NCI-H2227 (cell line): ENCODE measurements around the gene TOP2B.

Experiments used
- DNase-seq: peaks from one replicate; lab custom pipeline; 2025; ENCODE audit not compliant: unreplicated experiment; lab: John Stamatoyannopoulos, UW

The TOP2B gene

DNA sequence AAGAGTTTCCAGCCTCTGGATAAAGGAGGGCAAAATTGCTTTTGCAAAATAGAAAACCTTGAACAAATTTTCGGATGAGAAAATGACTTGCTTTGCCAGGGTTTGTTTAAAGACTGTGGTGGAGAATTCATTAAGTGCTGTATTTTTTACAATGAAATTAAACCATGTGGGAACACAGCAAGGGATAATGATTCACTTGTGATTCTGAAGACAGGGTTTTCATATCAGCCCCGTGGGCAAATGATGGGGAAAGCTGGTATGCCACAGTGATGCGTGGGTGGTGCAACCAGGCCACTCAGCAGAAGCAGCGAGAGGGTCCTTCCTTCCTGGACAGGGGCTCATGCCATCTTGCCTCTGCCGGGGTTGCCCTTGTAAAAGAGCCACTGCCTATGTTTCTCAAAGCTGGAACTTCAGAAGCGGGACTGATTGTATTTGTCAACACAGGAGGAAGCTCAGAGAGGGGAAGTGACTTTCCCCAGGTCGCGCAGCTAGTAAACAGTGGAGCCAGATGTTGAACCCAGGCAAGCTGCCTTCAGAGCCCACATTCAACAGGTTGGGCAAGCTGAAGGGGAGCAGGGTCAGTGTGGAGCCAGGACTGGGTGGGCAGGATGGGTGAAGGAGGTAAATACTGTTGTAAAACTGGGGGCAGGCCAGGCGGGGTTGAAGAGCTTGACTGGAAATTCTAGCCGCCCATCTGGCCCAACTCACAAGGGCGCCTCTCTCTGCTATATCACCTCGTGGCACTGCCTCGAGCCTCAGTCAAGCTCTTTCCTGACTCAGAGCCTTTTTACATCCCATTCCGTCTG lies 79.1 kb downstream of the TOP2B start:
- no peak for DNase-seq

GRCh38 chr3:25584011-25584789 lies 80.5 kb downstream of the TOP2B start:
- DNase-seq: no peak

DNA sequence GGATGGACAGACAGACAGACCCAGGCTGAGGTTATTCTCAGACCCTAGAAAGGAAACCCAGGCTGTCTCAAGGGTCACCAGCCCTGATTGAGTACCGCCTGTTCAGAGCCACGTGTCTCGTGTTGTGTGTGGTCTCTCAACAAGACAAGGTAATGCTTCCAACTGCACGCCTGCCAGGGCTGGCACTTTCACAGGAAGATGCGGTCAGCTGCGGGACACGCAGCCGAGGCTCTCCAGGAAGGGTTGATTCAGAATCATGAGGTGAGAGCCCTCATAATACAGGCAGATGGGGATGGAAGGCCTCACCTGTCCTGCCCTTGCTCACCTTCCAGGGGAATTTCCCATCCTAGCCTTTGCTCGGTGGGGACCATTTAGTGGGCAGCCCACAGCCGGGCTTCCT lies 81.4 kb downstream of the TOP2B start:
- no peak for DNase-seq

DNA sequence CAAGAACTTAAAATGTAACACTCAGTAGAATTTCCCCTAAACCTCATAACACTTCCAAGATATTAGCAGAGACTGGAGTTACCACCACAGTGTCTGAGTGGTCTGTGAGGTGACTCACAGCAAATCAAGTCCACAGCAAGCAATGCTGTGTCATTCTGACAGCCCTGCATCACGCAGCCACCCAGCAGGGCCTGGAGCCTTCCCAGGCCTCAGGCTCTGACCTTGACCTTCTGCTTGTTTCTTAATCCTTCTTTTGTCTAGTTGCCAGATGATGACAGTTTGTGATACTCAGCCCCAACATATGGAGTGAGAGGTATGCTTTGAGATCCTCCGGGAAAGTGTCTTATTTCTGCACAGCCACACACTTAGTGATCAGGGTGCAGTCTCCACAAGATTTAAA lies 82.5 kb downstream of the TOP2B start:
- no peak for DNase-seq

DNA sequence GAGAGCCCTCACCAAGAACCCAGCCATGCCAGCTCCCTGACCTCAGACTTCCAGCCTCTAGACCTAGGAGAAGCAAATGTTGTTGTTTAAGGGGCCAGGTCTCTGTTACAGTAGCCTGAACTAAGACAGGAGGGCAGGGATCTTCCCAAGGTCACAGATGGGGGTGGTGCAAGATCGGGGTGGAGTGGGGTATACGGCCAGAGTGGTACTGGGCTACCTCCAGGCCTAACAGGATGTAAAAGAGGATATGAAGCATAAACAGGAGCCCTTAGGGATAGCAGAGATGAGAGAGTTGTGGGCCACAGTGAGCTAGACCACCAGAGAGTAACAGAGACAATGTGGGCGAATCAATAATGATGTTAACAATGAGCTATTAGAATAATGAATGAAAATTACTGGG lies 82.9 kb downstream of the TOP2B start:
- DNase-seq: no peak

DNA sequence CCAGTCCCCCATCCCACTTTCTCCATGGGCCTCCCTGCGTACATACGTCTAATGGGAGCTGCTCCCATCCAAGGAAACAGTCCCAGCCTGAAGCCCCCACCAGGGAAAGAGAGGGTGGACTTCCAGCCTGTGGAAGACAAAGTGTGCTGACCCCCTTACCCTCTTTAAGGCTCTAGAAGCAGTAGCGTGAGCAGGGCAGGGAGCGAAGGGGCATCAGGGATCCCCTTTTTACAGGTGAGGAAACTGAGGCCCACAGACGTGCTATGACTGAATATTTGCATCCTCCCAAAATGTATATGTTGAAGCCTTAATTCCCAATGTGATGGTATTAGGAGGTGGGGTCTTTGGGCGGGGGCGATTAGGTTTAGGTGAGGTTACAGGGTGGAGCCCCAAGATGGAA lies 83.4 kb downstream of the TOP2B start:
- DNase-seq: no peak

DNA sequence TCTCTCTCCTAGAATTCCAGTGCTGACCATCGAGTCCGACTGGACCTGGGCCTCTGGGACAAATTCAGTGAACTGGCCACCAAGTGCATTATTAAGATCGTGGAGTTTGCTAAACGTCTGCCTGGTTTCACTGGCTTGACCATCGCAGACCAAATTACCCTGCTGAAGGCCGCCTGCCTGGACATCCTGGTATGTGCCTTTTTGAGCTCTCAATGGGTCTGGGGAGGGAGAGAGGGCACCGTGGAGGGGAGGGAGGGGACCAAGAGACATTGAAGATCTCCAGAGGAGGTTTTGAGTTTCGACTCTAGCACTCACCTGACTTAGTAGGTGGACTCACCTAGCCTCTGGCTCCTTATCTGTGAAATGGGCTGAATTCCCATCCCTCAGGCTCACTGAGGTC lies 84.2 kb downstream of the TOP2B start:
- no peak for DNase-seq

DNA sequence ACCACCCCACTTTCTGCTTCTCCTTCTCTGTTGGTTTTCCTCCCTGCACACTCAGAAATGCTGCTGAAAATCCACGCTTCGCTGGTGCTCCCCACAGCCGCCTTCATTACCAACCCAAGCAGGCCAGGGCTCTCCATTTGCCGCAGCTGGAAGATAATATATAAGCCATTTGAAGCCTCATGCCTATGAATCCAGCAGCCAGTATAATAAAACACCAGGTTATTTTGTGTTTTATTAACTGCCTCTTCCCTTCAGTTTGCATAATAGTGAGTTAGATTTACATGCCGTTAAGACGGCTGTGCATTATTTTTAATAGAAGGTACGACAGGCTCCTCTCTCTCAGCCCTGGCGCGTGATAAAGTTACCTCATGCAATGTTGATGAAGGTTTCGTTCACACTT lies 86.6 kb downstream of the TOP2B start:
- DNase-seq: no peak

DNA sequence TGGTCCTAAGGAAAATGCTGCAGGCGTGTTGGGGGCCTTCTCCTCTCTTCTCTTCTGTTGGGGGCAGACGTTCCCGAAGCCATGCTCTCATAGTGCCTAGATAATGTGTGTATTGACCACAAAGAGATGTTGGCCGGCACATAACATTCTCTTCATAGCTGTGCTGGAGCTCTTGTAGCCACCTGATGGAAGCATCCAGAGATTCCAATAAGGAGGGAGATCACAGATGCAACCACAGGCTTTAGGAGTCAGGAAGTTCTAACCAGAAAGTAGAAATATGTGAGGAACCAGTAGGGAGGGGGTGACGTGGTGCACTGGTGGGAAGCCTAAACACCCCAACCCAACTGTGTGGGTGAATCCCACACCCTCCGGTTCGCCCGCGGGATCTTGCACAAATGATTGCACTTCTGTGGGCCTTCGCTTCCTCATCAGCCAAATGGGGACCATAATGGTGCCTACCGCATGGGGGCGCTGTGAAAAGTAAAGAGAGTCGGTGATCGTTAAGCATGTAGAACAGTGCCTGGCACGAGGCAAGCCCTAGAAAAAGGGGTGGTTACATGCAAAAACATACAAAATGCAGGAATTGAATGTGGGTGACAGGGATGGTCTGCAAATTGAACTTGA lies 87.8 kb downstream of the TOP2B start:
- no peak for DNase-seq

- DNase-seq: no peak
Measured at GRCh38 chr3:25576146-25576545, 88.6 kb downstream of the TOP2B start.

DNA sequence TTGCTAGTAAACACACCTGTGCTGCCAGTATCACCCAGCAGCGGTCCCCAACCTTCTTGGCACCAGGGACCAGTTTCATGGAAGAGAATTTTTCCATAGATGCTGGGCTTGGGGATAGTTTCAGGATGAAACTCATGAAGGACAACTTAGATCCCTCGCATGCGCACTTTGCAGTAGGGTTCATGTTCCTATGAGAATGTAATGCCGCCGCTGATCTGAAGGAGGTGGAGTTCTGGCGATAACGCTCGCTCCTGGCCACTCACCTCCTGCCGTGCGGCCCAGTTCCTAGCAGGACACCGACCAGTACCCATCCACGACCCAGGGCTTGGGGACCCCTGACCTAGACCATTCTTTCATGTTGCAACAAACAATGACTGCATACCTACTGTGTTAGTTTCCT lies 89.7 kb downstream of the TOP2B start:
- DNase-seq: no peak

GRCh38 chr3:25574172-25574765 lies 90.4 kb downstream of the TOP2B start:
- DNase-seq: no peak

DNA sequence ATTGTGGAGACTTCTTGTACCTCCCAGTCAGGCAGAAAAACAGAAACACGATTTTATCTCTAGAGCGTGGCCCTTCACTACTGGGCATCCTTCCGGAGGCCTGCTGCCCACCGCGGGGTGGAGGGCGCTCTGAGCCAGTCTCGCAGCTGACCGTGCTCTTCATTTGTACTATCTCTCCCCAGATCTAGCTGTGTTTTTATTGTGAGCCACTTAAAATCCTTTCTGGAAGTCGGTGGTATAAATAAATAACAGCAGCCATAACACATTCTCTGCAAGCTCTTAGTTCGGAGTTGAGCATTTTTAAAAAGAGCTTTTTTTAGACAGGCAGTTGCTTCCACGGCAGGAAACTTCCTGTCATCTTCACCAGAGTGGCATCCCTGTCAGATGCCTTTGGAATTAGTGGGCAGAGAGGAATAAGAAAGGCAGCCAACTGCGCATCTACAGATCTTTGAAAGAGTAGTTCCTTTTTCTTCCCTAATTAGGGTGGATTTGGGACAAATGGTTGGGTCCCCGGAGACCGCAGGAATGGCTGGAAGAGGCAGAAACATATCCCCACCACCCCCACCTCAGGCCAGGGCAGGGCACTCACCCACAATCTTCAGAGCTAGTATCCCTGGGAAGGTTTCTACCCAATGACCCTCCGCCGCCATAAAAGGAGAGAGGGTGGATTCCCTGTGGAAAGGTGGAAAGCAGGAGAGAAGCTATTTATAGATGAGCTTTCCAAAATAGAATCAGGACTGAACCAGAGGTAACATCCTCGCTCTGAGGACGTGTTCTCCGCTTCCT lies 91.1 kb downstream of the TOP2B start:
- DNase-seq: no peak

GRCh38 chr3:25572919-25573385 lies 91.8 kb downstream of the TOP2B start:
- no peak for DNase-seq

- no peak for DNase-seq
Measured at GRCh38 chr3:25572336-25572735, 92.4 kb downstream of the TOP2B start.

DNA sequence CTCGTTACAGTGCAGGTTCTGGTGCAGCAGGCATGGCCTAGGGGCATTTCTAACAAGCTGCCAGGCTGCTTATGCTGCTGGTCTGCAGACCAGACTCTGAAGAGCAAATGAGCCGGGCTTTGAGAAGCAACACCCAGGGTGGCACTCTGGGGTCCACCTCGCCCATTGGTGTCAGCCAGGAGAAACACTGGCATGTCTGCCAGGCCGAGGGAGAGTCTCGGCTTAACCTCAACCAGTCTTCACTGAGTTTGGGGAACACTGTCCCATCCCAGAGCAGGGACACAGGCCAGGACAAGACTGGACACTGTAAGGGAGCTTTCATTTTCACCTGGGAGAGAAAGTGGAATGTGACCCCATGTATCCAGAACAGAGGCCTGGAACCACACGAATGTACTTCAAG lies 93.4 kb downstream of the TOP2B start:
- DNase-seq: no peak

DNA sequence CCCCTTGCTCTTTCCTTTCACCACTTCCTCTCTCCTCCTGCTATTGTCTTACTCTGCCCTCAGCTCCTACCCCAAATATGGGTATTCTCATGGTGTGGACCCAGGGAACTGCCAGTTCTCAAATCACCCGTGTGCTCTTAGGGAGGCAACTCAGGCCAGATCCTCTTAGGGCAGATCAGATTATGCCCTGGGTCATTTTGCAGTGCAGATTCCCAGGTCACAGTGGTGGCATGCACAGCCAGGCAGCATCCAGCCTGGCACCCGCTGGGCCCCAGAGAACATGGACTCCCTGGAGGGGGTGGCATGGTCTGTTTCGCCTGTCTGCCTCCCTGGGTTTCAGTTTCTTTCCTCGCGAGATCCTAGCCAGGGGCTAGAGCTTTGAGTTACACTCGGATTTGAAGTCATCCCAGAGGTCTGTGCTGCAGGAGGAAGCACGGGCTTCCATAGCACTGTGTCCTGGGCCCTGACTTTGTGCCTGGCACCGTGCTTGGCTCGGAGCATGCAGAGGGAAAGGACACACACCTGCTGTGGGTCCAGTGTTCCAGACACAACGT lies 96.1 kb downstream of the TOP2B start:
- no peak for DNase-seq

DNA sequence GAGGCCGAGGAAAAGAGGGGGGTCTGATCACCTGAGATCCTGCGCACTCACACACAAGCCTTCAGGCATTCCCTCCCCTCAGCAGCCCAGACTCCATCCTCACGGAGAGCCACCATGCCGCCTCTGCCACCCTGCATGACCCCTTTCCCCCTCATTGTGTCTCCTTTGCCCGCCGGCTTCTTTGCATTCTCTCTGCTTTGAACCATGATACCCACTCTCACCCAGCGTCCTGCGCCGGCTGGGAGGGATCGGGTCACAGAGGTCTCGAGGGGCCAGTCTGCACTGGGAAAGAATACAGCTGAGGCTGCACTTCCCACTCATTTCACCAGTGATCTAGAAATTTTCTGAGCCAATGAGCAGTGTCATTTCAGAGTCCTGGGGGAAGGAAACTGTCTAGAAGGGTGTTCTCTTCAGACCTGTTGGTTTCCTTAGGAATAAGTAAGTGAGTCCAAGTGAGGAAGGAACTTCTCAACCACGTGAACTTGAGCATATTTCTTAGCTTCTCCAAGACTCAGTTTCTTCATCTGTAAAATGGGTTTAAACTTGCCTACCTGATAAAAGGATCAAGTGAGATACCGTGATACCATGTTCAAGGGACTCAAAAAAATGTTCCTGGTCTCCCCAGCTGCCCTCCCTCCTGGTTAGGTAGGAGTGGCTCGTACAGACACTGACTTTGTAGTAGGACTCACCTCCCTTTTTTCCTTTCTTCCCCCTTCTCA lies 96.7 kb downstream of the TOP2B start:
- DNase-seq: no peak

DNA sequence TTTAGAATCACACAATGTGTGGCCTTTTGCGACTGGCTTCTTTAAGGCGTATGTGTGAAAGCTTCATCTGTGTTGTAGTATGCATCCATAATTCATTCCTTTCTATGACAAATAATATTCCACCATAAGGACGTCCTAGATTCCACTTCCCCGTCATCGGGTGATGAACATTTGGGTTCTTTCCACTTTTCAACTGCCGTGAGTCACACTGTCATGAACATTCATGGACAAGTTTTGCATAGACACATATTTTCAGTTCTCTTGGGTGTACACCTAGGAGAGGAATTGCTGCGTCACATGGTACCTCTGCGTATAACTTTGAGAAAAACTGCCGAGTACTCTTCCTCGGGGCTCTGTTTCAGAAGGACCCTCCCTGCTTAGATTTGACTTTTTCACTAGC lies 97.3 kb downstream of the TOP2B start:
- DNase-seq: no peak
